HG03280 (cell line): Measurements from ENCODE around the gene ASB13.

Source experiments
- ATAC-seq: cut with Tn5 transposase; IDR thresholded peaks from one replicate; pipeline ENCODE4 v1.9.1; 2021; ENCODE audit warnings: mild to moderate bottlenecking, moderate library complexity; ENCODE audit not compliant: unreplicated experiment

ASB13 gene

GRCh38 chr10:5670662-5671375, 4.4 kb upstream of the ASB13 start:
- no peak for ATAC-seq

- no peak for ATAC-seq
Observed at GRCh38 chr10:5669604-5670003, 3.2 kb upstream of the ASB13 start.

DNA sequence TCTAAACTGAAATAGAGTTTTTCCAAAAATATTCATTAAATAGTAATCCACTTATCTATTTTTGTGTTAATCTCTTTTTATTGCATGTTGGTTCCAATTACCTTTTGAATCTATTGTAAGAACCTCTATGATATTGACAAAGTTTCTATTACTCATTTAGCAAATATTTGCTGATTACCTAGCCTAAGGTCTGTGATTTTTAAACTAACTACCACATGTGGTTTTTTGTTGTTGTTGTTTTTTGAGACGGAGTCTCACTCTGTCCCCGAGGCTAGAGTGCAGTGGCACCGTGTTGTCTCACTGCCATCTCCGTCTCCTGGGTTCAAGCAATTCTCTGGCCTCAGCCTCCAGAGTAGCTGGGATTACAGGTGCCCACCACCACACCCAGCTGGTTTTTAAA, 2.0 kb upstream of the ASB13 start:
- no peak for ATAC-seq

DNA sequence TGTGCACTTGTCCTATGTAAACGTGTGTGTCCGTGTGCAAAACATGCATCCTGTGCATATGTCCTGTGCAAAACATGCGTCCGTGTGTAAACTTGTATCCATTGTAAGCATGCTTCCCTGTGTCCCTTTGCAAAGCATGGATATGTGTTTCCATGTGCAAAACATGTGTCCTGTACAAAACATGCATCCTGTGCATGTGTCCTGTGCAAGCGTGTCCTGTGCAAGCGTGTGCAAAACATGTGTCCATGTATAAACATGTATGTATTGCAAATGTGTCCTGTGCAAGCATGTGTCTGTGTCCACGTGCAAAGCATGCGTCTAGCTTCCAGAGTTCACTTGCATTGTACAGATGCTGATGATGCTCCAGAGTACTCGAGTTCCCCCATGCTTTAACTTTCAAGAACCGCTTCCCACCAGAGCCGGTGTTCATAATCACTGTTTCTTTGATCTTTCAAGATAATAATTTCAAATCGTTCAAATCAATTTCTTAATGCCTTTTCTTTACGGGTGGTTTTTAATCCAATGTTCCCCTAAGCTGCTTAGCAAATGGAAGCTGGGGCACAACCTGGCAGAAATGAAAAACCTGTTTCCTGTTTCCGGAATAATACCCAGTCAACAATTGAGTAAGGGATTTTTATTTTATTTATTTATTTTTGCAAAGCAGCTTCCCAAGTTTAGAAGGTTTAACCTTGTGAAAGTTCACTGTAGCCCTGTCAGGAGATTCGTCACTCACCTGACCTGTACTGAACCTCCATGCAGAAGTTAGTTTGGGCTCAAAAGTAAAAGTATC, 641 bp upstream of the ASB13 start:
- ATAC-seq = no peak

DNA sequence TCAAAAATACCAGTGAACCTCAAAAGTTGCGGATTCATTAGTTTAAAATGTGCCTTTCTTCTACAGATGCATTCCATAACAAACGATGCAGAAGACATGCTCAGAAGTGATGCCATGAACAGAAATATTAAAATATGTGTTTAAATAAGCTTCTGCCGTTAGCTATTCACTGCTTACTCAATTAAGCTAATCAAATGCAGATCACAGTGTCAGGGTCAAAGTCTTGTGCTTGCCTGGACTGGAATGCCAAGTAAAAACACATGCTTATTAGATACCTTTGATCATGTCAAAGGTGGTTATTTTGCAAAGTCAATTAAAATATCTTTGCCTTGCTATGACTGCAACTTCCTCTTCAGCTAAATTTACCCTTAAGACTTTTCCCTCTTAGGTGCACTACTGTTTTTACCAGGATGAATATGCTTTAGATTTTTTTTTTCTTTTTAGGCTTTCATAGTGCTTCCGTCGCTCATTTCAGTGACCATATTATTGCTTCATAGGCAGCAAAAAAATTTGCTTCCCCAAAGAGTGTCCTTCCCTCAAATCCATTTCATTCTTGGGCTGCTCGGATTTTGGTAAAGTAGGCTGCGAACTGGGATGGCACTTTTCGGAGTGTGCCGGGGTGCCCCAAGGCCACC, 905 bp downstream of the ASB13 start:
- no peak for ATAC-seq

GRCh38 chr10:5663692-5664427, 2.5 kb downstream of the ASB13 start:
- no peak for ATAC-seq

- no peak for ATAC-seq
Observed at GRCh38 chr10:5662708-5663579, 3.5 kb downstream of the ASB13 start.

- ATAC-seq = no peak
Observed at GRCh38 chr10:5661043-5661442, 5.4 kb downstream of the ASB13 start.

DNA sequence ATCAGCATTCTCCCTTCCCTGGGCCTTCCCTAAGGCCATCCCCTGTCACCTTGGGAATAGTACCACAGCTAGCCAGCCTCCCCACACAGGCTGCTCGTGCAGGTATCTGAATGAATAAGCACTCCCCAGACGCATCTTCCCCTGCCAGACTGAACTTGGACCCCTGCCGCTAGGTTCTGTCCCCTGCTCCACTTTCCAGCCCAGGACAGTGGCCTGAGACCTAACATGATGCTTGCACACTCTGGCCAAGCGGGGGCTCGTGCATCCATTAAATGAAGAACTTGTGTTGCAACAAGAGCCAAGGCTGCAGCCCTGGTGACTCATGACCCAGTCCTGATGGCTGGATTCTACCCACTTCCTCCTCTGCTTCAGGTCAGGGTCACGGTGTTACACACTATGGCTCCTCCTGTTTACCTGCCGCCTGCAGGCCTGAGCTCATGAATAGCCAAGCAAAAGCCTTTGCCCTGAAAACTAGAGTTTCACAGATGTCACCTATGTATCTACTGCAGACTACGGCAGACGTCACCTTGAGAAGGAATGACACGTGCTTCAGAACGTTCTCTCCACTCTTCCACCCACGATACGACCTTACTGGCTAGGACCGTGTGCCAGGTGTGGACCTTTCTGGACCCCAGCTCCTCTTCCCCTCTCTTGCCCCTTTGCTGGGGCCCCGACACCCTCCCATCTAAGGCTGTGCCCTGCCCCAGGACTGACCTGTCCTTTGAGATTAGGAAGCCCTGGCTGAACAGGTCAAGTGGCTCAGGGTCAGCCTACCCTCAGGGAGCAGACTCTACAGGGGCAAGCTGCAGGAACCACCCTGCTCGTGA, 6.5 kb downstream of the ASB13 start:
- ATAC-seq = no peak

GRCh38 chr10:5658871-5659618, 7.3 kb downstream of the ASB13 start:
- no peak for ATAC-seq

DNA sequence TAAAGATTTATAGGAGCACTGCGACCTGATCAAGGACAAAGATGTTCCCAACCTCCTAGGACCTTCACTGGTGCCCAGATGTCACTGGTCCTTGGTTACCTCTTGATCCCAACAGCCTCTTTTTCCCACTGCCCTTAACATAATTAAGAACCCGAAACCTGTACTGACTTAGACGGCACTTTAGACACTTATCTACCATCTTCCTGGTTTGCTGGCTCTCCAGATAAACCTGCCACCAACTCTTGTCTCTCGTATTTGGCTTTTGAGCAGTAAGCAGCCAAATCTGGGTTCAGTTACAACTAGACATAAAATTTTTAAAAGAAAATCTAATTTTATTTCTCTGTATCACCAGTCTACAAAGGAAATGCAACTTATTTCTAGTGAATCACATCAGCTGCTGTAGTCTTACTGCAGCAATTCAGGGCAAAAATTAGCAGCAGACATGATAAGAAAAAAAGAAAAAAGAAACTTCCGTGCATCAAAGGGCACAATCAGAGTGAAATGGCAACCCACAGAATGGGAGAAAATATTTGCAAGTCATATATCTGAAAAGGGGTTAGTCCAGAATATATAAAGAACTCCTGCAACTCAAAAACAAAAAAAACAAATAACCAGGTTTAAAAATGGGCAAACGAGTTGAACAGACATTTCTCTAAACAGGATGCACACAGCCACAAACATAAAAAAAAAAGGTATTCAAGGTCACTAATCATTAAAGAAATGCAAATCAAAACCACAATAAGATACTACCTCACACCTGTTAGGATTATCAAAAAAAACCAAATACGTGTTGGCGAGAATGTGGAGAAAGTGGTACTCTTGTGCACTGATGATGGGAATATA, 9.4 kb downstream of the ASB13 start:
- ATAC-seq = no peak

GRCh38 chr10:5655121-5655520, 11.3 kb downstream of the ASB13 start:
- no peak for ATAC-seq

- ATAC-seq = no peak
Observed at GRCh38 chr10:5654218-5654755, 12.1 kb downstream of the ASB13 start.

GRCh38 chr10:5652746-5653145, 13.6 kb downstream of the ASB13 start:
- ATAC-seq = no peak

DNA sequence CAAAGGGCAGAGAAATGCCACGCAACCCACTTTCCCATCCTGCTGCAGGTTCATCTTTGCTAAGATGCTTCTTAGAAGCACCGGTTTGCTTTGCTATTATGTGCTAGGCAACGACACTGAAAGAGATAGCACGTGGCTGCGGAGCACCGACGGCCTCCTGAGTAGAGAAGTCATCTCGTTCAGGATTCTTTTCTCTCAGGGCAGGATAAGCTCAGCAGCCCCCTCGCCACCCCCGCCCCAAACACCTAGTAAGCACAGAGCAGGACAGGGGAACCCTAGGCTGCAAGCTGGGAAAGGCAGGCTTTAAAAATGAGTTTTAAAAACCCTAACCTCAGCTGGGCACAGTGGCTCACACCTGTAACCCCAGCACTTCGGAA, 15.0 kb downstream of the ASB13 start:
- ATAC-seq = no peak

GRCh38 chr10:5650664-5651387, 15.6 kb downstream of the ASB13 start:
- no peak for ATAC-seq

- ATAC-seq = no peak
Observed at GRCh38 chr10:5649746-5650145, 16.6 kb downstream of the ASB13 start.
